ENCODE measurements around the gene NUDT17.

The NUDT17 gene

GRCh38 chr1:145845514-145846161 lies at the start of gene NUDT17:
Gene NUDT17, plus strand, starts transcription at chr1:145845630. Its CDS starts 11 bp downstream, at chr1:145845641.
- H3K36me3 ChIP-seq (ENCODE audit: control insufficient read depth, insufficient read depth, low read length), result no peaks in the 10 kb centered on the region
- peak within 1 kb of the TSS; percentile 83 for H2AFZ ChIP-seq
- H3K4me3 ChIP-seq (ENCODE audit: low read depth, low read length), result peak within 1 kb of the TSS; percentile 58
- peak within 1 kb of the TSS; percentile 60 for H3K27ac ChIP-seq
- no peaks in the 10 kb centered on the region for H3K4me1 ChIP-seq
- H3K4me2 ChIP-seq (ENCODE audit: low read length), result peak within 1 kb of the TSS; percentile 71
- TF ChIP-seq CTCF (IDR thresholded peaks at IDR 0.05), result peak; percentile 87
- H3K27me3 ChIP-seq (ENCODE audit: control insufficient read depth, insufficient read depth, low read length), result no peaks in the 10 kb centered on the region
- no peak within 1 kb of the TSS for H3K9ac ChIP-seq
- H3K79me2 ChIP-seq, result no peaks in the 10 kb centered on the region
- H3K9me3 ChIP-seq (ENCODE audit: control insufficient read depth, low read length), result no peaks in the 10 kb centered on the region

GRCh38 chr1:145796753-145797152 lies 48.7 kb upstream of the NUDT17 start:
- Histone ChIP-seq H3K9me3 (ENCODE audit: control insufficient read depth, low read length) (no peaks in the 10 kb centered on the region), H3K4me1 (no peaks in the 10 kb centered on the region), H3K27ac (no peak overlapping the region), H3K27me3 (ENCODE audit: control insufficient read depth, insufficient read depth, low read length) (no peaks in the 10 kb centered on the region), H3K4me3 (ENCODE audit: low read depth, low read length) (no peak overlapping the region), H3K4me2 (ENCODE audit: low read length) (no peak overlapping the region), H3K9ac (no peak overlapping the region), H2AFZ (no peak overlapping the region), H3K36me3 (ENCODE audit: control insufficient read depth, insufficient read depth, low read length) (no peaks in the 10 kb centered on the region), H3K79me2 (peaks cover 14% of the 10 kb centered on the region)
- no peak for TF ChIP-seq CTCF (IDR thresholded peaks at IDR 0.05)

DNA sequence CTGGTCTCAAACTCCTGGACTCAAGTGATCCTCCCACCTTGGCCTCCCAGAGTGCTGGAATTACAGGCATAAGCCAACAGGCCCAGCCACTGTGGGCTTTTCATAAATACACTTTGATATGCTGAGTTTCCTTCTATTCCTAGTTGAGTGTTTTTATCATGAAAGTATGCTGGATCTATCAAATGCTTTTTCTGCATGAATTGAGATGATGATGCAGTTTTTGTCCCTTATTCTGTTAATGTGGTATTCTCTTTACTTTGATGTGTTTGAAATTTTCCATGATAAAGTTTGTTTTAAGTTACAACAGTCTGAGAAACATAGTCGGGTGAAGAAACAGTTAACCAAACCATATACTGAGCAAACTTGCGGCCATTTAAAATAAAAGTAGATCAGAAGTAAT lies 45.6 kb upstream of the NUDT17 start:
- H3K27me3 ChIP-seq (ENCODE audit: control insufficient read depth, insufficient read depth, low read length), result no peaks in the 10 kb centered on the region
- TF ChIP-seq CTCF (IDR thresholded peaks at IDR 0.05), result no peak
- no peak overlapping the region for H3K27ac ChIP-seq
- no peak overlapping the region for H3K4me2 ChIP-seq (ENCODE audit: low read length)
- no peak overlapping the region for H2AFZ ChIP-seq
- peaks cover 8% of the 10 kb centered on the region for H3K4me1 ChIP-seq
- no peaks in the 10 kb centered on the region for H3K36me3 ChIP-seq (ENCODE audit: control insufficient read depth, insufficient read depth, low read length)
- peaks cover 17% of the 10 kb centered on the region for H3K79me2 ChIP-seq
- H3K4me3 ChIP-seq (ENCODE audit: low read depth, low read length), result no peak overlapping the region
- H3K9ac ChIP-seq, result no peak overlapping the region
- H3K9me3 ChIP-seq (ENCODE audit: control insufficient read depth, low read length), result no peaks in the 10 kb centered on the region

- no peak overlapping the region for H2AFZ ChIP-seq
- H3K9me3 ChIP-seq (ENCODE audit: control insufficient read depth, low read length), result no peaks in the 10 kb centered on the region
- H3K79me2 ChIP-seq, result peaks cover 3% of the 10 kb centered on the region
- TF ChIP-seq CTCF (IDR thresholded peaks at IDR 0.05), result no peak
- peak overlapping the region; percentile 53 for H3K27ac ChIP-seq
- H3K4me3 ChIP-seq (ENCODE audit: low read depth, low read length), result peak overlapping the region; percentile 6
- peaks cover 8% of the 10 kb centered on the region for H3K4me1 ChIP-seq
- H3K4me2 ChIP-seq (ENCODE audit: low read length), result peak overlapping the region; percentile 37
- H3K27me3 ChIP-seq (ENCODE audit: control insufficient read depth, insufficient read depth, low read length), result no peaks in the 10 kb centered on the region
- H3K9ac ChIP-seq, result no peak overlapping the region
- H3K36me3 ChIP-seq (ENCODE audit: control insufficient read depth, insufficient read depth, low read length), result no peaks in the 10 kb centered on the region
These were observed 41.0 kb upstream of the NUDT17 start for GRCh38 chr1:145804235-145805045.

Measured in parathyroid adenoma (tissue), 2 donors.